ENCODE results near the gene TRIM40.
"Not testable (repeated sequence)": the region's sequence is repeated elsewhere in the genome, so short reads cannot be mapped to it uniquely, and the experiment has no call there.

The TRIM40 gene

DNA sequence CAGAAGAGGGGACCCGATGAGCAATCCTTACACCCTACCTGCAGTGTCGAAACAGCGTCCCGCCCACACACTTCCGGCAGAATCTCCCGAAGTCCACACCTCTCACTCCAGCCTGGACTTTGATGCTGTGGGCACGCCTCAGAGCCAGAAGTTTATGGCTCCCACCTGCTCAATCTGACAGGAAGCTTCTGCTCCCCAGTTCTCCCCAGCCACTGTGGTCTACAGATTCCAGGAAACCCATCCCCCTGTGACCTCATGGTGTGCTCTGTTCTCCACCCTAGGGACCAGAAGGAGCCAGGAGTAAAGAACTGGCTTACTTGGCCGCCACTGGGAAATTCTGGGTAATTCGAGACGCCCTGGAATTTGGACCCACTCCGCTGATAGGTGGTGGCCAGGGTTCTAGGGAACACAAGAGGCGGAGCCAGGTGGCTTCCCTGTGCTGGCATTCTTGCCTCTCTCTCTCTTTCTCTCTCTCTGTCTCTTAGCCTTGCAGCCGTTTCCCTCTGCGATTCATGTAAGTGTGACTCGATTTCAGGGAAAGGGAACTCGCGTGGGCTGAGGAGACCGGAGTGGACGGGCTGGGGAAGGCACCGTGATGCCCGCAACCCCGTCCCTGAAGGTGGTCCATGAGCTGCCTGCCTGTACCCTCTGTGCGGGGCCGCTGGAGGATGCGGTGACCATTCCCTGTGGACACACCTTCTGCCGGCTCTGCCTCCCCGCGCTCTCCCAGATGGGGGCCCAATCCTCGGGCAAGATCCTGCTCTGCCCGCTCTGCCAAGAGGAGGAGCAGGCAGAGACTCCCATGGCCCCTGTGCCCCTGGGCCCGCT lies 27.4 kb downstream of the TRIM40 start, which contains the start of gene TRIM15:
TSS of gene TRIM15 (plus strand) at position 457 of the 828 bp plus-strand sequence. CDS start at position 596, 139 bp downstream.
- DNase-seq (ENCODE audit: low read depth), result no peak

DNA sequence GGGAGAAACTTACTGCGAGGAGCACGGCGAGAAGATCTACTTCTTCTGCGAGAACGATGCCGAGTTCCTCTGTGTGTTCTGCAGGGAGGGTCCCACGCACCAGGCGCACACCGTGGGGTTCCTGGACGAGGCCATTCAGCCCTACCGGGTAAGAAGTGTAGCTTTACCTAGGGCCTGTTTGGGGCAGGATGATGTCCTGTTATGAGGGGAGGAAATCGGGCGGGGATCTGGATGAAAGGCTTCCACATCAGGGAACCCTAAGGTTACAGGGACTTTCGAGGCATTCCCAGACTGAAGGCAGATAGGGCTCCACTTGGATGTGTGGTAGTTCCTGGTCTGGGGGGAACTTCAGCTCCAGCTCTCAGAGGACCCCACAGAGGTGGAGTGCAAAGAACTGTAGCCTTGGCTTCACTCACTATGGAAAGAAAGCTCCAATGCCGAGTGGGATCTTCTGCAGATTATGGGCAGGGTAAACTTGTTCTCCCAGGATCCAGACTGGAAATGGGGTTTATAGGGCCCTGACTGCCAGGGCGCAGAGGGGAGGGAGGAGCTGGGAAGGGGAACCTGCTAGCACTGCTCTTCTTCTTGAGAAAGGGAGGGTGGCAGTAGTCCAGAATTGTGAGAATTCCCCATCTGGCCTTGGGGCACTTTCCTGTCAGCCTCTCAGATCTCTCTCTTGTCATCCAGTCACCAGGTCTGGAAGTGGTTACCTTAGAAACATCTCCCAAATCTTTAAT lies 28.1 kb downstream of the TRIM40 start:
- no peak for DNase-seq (ENCODE audit: low read depth)

DNA sequence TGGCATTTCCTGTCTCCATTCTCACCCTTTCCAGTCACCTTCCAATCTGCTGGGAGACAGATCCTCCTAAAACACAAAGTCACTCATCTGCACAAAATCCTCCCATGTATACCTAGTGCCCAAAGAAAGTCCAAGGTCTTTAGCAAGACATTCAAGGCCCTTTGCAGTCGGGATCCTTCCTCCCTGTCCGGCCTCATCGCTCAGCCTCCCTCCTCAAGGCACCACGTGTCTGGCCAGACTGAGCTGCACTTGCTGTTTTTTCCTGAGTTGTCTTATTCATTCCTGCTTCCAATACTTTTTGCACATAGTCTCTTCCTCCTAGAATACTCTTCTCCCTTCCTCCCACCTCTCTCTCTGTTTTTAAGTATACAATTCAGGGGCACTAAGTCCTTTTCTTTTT lies 28.8 kb downstream of the TRIM40 start:
- DNase-seq (ENCODE audit: low read depth), result no peak

DNA sequence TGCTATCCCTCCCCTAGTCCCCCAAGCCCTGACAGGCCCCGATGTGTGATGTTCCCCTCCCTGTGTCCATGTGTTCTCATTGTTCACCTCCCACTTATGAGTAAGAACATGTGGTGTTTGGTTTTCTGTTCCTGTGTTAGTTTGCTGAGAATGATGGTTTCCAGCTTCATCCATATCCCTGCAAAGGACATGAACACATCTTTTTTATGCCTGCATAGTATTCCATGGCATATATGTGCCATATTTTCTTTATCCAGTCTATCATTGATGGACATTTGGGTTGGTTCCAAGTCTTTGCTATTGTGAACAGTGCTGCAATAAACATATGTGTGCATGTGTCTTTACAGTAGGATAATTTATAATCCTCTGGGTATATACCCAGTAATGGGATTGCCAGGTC lies 29.3 kb downstream of the TRIM40 start:
- DNase-seq (ENCODE audit: low read depth), result not testable (repeated sequence)

DNA sequence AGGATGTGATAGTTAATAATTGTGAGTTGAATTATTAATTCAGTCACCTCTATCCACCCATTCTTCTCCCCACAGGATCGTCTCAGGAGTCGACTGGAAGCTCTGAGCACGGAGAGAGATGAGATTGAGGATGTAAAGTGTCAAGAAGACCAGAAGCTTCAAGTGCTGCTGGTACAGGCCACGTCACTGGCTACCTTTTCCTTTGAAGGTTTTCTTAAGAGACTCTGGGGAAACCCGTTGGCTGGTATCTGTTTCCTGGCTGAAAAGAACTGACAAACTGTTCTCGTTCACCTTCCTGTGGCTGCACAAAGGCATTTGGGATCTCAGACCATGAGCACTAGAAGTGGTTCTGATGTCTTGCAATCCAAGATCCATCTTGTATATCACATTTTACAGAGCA lies 31.2 kb downstream of the TRIM40 start:
- DNase-seq (ENCODE audit: low read depth), result no peak

DNA sequence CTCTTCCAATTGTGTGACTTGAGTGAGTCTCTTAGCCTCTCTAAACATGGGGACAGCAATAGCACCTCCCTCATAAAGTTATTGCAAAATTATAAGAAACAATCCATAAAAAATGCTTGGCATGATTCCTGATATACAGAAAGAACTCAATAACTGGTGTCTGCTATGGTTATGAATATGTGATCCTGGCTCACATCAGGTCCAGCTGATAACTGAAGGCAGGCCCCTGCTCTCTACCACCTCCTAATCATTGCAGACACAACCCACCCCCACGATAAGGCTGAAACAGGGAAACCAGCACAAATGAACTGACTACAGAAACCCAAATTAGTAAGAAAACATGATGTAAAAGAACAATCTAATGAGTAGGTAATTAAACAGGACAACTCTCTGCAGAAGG lies 32.8 kb downstream of the TRIM40 start:
- no peak for DNase-seq (ENCODE audit: low read depth)

DNA sequence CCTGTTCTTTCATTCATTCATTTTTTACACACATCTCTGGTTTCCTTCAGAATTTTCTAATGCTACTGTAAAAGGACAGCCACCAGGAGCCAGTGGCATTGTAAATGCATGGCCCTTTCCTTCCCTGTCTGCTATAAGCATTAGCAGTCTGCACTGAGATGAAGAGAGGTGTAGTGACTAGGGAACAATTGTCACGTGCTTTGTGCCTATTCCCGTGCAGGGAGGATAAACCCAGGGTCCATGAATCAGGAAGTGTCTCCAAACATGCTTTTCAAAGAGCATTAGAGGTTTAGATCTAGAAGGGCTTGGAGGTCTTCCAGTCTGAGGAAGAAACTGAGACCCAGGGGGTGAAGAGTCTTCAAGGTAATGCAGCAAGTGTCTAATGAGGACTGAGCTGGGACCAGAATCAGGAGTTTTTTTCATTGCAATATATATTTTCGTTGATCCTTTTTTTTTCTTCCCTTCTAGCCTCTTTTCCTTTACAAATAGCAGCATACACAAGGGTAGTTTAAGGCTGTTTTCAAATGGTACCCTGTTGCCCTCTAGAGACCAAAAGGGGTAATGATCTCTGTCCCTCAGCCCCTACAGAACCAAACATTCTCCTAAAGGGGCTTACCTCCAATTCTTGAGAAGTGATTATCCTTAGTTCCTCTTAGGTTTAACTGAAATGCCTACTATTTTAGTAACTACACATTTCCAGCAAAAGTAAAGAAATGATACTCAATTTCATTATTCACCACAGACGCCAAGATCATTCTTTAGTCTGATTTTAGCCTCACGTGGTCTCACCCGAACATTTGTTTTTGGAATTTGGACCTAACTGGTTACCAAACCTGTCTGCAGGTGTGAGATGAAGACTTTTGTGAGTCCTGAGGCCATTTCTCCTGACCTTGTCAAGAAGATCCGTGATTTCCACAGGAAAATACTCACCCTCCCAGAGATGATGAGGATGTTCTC lies 34.0 kb downstream of the TRIM40 start:
- no peak for DNase-seq (ENCODE audit: low read depth)

DNA sequence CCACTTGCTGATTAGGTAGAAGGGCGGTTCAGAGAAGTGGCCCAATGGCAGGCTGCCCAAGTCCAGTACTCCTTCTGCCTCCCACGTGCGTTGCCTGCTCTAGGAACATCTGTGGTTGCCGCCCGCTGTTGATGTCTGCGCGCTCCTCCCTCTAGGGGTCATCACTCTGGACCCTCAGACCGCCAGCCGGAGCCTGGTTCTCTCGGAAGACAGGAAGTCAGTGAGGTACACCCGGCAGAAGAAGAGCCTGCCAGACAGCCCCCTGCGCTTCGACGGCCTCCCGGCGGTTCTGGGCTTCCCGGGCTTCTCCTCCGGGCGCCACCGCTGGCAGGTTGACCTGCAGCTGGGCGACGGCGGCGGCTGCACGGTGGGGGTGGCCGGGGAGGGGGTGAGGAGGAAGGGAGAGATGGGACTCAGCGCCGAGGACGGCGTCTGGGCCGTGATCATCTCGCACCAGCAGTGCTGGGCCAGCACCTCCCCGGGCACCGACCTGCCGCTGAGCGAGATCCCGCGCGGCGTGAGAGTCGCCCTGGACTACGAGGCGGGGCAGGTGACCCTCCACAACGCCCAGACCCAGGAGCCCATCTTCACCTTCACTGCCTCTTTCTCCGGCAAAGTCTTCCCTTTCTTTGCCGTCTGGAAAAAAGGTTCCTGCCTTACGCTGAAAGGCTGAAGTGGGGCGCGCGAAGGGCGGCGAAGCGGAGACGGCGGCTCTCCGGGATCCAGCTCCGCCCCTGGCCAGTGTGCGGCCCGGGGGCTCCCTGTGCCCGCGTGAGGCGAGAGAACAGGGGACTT lies 35.9 kb downstream of the TRIM40 start:
- no peak for DNase-seq (ENCODE audit: low read depth)

DNA sequence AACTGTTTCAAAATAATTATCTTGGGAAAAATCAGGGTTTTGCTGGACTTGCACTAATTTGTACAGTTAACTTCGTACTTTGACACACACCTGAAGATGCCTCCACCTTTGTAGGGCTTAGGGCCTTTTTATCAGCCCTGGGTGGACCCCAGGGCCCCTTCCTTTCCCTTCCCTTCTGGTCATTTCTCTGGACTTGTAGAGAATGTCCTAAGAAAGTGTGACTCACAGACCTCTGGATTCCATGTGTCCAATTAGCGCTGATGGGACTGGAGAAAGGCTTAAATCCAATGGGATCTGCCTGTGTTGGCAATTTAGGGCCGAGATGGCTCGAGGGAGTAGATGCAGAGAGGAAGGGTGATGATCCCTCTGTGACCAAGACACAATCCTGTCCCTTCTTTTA lies 36.7 kb downstream of the TRIM40 start:
- no peak for DNase-seq (ENCODE audit: low read depth)

DNA sequence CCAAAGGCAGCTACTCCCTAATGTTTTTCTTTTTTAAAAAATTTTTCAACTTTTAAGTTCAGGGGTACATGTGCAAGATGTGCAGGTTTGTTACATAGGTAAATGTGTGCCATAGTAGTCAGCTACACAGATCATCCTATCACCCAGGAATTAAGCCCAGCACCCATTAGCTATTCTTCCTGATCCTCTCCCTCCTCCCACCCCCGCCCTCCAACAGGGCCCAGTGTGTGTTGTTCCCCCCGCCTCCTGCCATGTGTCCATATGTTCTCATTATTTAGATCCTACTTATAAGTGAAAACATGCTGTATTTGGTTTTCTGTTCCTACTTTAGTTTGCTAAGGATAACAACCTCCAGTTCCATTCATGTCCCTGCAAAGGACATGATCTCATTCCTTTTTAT lies 39.8 kb downstream of the TRIM40 start:
- no peak for DNase-seq (ENCODE audit: low read depth)

DNA sequence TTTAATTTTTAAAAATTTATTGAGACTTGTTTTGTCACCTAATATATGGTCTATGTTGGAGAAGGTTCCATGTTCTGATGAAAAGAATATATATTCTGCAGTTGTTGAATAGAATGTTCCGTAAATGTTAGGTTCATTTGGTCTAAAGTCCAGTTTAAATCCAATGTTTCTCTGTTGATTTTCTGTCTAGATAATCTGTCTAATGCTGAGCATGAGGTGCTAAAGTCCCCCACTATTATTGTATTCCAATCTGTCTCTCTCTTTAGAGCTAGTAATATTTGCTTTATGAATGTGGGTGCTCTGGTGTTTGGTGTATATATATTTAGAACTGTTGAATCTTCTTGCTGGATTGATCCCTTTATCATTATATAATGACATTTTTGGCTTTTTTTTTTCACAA lies 42.9 kb downstream of the TRIM40 start:
- no peak for DNase-seq (ENCODE audit: low read depth)

DNA sequence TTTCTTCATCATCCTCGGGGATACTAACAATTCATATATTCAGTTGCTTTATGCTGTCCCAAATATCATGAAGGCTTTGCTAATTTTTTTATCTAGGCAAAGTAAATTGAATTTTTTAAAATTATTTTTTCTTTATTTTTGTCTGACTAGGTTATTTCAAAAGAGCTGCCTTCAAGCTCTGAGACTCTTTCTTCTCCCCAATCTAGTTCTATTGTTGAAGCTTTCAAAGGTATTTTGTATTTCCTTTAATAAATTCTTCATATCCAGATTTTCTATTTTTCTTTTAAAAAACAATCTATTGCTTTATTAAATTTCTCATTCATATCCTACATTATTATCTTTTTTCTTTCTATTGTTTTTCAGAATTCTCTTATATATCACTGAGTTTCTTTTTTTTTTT lies 44.2 kb downstream of the TRIM40 start:
- no peak for DNase-seq (ENCODE audit: low read depth)

DNA sequence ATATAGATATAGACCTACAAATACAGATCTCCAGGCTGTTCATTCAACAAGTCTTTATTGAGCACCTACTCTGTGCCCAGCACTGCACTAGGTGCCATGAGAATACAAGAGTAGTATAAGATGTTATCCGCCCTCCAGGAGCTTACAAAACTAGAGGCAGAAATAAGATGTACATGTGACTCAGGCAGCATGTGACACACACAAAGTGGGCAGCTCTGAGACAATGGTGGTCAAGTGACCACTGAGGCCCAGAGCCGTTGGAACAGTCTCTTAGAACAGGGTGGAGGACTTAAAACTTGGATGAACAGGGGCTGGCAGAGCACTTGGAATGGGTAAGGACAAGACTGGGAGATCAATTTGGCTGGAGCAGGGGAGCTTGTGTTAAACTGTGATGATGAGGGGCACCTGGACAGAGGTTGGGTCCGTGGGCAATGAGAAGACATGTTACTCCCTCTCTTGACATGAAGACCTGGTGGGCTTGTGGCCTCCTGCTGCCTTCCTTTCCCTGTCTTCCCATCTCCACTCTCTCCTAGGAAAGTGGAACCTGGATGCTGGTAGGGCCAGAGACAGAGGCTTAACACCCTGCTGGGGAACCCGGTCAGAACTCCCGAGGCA lies 48.6 kb downstream of the TRIM40 start:
- DNase-seq (ENCODE audit: low read depth), result no peak

DNA sequence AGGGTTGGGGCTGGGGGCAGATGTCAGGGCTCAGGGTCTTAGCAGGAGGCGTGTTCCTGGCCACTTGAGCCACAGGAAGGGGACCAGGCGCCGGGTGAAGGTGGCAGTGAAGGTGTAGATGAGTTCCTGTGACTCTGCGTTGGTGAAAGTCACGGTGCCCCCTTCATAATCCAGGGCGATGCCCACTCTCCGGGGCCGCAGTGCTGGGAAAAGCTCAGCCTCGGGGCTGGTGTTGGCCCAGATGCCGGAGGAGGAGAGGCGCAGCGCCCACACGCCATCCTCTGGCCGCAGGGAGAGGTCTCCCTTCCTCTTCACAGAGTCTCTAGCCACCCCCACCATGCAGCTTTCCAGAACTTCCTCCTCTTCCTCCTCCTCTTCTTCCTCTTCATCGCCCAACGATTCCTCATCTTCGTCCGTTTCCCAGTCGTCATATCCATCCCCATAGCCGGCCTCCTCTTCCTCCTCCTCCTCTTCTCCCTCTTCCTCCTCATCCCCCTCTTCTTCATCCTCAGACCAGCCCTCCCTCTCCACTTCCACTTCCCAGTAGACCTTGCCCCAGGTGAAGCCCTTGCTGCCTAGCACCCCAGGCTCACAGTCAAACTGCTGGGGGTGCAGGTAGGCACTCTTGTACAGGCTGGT lies 50.0 kb downstream of the TRIM40 start:
- no peak for DNase-seq (ENCODE audit: low read depth)

DNA sequence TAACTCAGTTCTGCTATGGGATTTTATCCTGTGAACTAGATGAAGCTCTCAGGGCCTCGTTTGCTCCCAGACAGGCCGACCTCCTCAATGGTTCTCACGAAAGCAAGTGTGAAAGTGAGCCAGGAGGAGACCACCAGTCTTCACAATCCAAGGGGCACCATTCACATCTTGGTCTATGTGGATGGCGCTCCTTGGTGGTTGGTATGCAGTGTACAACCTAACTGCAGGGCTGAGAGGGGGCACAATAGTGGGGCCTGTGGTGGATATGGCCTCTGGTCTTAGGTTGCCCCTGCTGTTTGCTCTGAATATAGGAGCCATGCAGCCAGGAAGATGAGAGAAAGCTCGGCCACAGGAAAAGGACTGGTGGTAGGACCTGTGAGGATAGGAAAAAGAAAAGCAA lies 52.6 kb downstream of the TRIM40 start:
- no peak for DNase-seq (ENCODE audit: low read depth)

DNA sequence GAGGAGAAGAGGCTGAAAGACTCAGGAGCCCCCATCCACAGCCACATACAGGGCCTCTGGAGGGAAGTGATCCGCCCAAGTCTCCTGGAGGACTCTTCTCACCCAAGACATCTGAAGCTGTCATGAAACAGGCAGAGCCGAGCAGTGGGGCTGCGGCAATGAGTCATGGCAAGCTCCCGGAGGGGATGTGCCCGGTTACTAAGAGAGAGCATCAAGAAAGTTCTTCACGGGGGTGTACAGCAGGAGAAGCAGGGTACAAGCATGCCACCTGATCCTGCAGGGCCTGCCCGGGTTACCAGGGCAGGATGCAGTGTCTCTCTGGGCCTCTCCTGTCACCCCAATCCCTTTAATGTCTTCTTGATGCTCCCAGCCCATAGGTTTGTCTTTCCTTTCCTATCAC lies 56.1 kb downstream of the TRIM40 start:
- no peak for DNase-seq (ENCODE audit: low read depth)

DNA sequence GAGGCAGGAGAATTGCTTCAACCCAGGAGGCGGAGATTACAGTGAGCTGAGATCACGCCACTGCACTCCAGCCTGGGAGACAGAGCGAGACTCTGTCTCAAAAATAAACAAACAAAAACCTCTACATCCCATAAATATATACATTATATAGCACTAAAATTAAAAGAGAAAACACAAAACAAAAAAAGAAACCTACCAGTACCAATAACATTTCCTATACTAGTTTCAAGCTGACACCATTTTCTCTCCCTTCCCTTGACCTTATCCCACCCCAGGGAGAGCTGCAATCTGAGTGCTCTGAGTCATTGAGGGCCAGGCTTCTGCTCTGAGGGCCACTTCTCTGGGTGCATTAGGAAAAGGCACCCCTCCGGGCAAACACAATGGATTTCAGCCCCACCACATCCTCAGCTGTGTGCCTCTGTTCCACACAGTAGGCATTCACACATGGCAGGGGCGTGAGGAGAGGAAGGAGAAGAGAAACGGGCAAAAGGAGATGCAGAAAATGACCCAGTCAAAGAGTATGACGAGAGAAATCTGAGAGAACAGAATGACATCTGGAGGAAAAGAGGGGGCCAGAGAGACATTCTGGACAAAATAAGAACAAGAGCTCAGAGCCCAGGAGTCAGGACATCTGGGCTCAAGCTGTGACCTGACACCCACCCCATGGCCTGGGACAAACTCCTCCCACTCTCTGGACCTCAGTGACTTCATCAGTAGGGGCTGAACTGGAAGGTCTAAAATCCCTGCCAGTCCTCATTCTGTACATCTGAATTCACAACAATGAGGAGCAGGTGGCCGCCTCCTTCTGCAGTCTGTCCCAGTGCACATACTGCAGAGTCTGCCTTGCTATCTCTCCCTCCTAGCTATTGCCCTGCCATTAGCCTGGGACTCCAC lies 59.1 kb downstream of the TRIM40 start:
- no peak for DNase-seq (ENCODE audit: low read depth)

DNA sequence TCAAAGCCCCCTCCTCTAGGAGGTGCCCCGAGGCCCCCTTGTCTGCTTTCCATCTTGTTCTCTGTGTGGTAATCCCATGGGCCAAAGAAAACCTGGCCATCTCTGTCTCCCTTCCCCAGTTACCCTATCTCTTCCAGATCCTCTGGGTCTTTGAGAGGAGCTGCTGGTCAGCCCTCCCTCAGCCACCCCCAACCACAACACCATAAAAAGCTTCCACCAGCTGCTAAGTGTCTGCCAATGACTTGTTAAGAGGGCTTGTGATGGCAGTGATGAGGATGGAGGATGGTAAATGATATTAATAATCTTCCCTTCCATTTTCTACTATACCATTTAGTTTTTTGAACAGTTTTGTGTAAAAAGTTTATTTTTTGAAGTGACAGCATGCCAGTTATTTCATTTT lies 60.0 kb downstream of the TRIM40 start:
- DNase-seq (ENCODE audit: low read depth), result no peak

DNA sequence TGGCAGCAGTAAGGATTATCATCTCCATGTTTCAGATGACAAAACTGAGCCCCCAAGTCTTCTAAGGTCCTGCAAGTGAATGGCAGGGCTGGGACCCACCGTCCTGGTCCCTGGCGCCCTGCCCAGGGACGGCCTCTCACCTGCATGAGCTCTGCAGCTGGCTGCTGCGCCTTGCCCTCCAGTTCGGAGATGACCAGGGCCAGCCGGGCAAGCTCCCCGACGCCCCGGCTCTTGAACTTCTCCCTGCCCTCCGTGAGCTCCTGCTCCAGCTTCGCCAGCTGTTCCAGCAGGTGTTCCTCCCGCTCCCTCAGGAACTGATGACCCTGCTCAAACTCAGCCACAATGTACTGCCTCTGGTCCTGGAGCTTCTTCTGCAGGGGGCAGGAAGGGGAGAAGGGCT lies 60.4 kb downstream of the TRIM40 start:
- DNase-seq (ENCODE audit: low read depth), result no peak
